Fibroblast of skin of left quadriceps (primary cell): ENCODE data around the gene ZEB2.
A peak's percentile ranks its signal among the peaks of the same experiment; 100 is the strongest.

Experiments used
- DNase-seq, 2 experiments: peaks; one replicate each; pipeline ENCODE4 v3.0.0-alpha.2; 2013; ENCODE audit warnings: low read depth in 2 of 2

Gene ZEB2

DNA sequence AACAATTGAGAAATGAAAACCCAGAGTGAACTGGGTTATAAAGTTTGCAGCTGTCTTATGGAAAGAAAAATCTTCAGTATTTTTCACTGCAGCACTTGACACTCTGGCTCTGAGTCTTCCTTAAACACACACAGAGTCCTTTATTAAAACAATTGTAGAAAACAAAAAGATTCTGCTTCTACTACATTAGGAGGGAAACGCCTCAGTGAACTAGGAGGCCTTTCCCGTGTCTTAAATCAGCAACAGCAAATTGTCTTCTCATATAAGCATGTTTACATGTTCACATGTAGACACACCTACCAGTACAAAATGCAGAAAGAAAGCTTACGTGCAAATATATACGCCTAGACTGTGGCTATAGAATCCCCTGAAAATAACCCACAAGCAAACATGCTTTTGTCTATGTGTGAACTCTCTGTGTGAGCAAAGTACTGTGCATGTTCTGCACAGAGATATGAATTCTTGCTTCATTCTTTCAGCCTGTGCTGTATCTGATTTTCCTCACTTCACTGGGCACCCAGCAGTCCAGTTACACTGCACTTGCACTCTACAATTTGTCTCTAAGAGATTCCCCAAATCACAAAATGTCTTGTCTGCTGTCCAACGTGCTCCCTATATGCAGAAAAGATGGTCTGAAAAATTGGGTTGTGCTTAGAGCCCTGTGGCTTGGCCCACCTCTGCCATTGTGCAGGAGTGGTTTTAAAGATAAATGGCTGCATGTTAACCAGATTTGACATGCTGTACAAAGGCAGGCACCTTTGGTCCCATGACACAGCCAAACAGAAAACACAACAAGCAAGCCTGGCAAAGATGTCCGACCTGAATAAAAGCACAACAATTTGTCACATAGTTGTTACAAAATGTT is 24.5 kb downstream of the ZEB2 start:
- no peak for DNase-seq

DNA sequence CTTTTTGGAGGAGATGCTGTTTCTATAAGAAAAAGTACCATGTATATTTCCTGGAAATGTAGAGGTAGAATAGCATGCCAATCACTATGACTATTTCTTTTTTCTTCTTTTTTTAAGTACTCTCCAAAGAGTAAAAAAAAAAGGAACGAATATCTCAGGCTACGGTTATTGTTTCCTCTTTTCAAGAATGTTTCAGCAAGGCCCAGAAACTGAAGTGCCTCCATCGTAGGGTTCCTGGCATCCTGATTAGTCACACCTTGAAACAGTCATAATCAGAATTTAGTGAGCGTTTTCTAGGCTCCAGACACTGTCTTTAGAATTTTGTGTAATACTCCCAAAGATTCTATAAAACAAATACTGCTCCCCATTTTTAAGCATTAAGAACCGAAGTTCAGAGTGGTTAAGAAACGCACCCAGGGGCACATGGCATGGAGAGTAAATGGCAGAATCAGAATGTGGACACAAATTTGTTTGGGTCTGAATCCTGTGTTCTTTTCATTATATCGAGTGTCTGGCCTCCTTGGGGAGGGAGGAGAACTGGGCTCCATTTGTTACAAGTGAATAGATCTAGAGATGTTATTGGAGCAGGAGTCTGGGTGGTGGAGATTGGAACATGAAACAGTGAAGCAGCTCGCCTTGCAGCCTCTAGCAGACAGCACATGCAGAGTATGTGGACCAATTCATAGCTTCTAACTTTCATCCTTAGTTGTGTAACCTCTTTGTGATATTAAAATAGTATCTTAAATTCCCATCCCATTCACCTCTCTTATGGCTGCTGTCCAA is 26.7 kb downstream of the ZEB2 start:
- DNase-seq: no peak

DNA sequence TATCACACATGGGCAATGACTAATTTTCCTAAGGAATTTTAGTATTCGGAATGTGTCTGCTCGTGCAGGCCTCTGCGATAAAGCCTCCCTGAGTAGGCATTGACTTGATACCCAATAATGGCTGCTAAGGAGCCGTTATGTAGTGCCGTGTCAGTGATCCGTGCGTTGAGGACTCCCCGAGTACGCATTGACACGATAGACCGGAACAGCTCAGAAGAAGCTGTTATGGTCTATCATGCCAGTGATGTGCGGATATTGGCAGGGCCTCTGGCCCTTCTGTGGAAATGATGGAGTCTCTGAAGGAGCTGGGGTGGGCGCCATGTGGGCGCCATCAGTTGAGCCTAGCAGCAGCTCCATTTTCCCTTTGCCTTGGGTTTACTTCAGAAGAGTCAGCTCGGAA is 29.1 kb downstream of the ZEB2 start:
- no peak for DNase-seq

DNA sequence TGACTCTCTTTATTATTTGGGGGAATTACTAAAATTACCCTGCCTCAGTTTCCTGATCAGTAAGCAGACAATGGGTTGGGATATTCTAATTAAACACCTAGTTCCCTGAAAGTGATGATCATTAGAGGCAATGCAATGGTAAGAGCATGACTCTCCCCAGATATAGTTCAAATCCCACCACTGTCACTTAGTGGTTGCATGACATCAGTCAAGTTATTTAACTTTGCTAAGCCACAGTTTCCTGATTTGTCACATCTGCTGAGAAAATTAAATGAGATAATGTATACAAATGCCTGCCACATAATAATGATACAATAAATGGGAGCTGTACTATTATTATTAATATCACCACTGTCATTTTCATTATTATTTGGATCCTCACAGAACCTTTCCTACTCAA is 29.9 kb downstream of the ZEB2 start:
- DNase-seq: no peak

DNA sequence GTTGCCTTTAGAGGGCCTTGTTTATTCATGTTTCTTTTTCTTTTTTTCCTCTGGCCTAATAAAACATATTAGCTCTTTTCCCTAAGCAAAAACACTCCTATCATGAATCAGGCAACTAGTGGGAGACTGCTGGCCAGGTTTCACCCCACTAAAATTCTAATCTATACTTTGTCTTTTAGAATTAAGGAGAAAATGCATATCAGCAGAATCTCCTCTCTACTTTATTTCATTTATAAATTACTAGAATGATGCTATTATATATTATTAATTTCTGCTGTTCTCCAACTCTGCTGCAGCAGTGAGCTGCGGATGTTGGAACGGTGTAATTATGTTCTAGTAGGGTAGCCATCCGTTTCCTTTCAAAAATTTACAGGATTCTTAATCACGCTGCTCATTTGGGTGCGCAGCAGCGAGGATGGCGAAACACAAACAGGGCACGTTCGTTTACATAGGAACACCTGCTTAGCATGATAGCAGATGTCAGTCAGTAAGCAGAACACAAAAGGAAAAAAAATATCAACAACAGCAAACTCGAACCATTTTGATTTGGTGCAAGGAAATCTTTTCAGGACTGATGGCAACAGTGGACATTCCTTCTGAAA is 30.5 kb downstream of the ZEB2 start:
- DNase-seq: no peak

DNA sequence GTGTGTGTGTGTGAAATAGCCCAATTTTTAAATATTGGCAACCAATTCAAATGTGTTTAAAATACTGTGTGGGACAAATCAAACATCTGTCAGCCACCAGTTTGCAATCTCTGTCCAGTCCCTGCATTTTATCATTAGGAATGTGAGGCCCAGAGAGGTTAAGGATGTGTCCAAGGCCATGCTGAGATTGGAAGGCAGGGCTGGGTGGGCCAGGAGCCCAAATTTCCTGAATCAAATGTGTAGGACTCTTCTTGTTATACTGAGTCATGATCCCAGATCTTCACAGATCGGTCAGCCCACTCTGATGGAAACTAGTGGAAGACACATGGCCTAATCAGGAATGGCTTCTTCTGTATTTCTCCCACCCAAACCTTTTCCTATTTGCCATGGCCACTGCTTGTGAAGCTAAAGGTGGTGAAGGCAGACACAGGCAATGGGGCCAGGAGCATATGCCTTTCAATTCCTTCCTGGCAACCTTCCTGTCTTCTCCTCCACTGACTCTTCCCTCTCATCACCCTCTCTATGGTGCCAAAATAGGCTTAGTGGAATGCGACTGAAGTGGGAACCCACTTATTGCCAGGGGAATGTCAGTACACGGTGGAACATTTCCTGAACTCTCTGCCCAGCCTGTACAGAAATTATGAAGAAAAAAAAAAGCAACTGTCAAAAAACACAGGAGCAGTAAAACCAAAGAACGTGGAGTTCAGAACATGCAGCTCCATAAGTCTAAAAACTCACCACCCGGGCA is 35.5 kb downstream of the ZEB2 start:
- no peak for DNase-seq

DNA sequence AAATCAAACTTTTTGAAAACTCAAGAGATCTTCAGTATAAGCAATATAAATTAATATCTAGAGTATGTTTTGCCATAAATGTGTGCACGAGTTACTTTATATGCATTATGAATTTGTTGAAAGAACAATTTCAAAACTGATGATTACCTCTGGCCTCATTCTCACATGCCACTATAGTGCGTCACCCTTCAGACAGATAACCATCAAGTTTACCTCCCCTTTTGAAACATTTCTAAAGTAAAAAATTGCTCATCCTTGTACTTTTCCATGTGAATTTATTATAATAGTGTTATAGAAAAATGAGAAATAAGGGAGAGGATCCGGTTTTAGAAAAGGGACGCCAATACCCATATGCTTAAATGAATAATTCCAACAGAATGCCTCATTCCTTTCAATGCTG is 38.3 kb downstream of the ZEB2 start:
- no peak for DNase-seq

DNA sequence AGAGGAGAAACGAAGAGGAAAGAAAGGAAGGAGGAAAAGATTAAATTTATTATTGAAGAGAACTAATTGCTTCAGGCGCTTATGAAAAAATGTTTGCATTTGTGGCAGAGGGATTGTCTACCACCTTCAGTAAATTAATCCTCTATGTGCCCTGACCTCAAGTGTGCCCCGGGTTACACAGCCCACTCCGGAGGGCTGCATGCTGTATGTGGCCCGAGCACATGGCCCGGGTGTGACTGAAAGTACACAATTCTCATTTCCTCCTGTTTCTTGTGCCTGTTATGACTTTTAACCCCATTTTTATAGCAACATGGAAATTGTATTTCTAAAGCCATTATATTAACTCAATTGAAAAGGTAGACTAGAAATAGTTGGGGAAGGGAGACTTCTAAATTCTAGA is 38.8 kb downstream of the ZEB2 start:
- no peak for DNase-seq

DNA sequence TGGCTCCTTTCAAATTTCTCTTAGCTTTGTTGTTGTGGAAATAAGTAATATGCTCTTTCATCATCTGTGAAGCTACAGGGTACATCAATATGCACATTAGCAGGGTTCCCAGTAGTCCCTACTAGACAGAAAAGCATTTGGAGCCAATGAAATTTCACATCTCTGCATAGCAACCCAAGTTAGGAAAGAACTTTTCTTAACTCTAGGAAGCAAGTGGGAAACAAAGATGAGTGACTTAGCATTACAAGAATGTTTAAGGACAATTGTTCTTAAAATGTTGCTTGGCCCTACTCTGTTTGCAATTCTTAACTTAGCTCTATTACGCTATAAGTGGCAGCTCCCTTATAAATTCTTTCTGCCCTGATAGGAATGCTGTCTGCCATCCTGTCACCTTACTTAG is 39.6 kb downstream of the ZEB2 start:
- DNase-seq: no peak

DNA sequence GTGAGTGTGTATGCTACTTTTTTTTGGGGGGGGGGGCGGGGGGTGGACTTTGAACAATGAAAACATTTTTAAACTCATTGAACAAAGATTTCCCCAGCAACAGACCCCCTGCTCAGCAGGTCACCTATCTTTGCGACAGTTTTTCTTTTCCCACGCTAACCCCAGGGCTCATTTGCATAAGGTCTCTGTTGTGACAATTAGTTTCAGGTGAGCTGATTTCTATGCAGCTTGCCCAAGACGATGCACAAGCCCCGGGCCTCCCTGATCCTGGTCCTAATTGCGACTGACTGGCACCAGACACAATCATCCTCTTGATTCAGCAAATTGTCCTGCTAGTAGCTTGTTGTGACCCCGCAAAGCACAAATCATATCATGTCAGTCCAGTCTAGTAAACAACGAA is 40.3 kb downstream of the ZEB2 start:
- DNase-seq: no peak

DNA sequence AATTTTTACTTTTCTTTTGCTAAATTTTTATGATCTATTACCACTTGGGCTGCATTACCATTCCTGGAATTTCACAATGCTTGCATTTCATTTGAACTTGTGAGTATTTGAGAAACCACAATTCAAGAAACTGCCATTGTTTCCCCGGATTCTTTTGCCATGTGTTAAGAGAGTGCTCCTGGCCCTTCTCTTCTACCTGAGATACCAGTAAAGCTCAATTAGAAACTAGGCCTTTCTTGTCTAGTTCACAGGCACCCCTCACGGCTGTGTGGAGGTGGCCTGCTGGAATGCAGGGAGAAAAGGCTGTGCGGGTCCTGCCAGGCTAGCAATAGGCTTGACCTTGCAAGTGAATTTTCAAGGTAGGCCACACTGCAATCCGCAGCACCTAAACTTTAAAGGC is 40.8 kb downstream of the ZEB2 start:
- DNase-seq: peak; percentile 49 to 52

DNA sequence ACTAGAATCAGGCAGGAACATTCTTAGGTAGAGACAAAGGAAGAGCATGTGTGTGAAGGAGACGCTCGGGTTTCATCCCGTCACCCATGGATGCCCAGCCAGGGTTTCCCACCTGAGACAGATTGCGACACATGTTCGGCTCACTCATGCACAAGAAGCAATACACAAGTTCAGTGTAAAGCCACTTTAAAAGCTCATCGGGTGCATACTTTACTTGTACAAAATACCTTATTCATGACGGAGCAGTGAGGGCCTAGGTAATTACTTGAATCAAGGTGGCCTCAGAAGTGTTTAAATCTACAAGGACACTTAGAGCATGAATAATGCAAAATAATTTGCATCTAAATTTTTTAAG is 42.0 kb downstream of the ZEB2 start:
- no peak for DNase-seq

DNA sequence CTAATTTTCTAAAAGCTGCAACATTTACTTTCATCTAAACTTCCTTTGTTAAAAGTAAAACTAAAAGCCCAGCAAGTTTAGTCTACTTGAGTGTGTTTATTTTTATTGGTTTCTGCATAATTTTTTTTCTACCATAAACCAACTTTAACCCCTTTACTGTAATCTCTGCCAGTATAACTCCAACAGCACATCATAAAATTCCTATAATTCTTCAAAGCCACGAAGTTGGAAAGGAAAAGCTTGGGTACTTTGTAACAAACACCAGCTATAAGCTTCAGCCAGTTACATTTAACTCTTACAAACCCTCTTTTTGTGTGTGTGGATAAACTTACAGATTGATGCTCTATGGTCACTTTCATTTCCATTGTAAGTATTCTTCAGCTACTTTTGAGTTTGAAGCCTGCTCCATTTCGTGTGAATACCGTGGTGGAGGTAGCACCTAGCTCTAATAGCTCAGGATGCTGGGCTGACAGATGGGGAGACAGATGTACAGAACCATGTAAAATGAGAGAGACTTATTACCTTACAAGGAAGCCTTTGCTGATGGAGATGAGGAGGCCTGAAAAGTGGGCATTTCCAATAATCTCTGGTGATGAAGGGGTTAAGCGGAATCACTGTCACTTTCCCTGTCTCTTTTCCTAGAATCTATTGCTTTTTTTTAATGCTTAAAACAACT is 42.5 kb downstream of the ZEB2 start:
- DNase-seq: peak; percentile 42 to 51

DNA sequence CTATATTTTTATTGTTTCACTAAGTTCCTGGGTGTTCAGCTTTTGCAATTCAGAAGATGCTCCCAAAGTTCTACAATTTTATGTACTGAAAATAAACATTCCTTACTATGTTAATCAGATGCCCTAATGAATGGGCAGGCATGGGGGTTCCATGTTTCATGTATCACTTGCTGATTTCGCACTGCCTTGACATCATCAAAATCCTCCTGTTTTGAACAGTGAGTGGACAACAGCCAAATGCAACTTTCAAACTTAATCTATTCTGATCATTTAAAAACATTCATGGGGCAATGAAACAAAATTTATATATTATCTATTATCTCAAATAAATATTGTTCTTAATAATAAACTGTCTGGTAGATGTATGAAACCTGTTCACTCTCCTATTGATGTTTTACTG is 43.2 kb downstream of the ZEB2 start:
- DNase-seq: no peak

DNA sequence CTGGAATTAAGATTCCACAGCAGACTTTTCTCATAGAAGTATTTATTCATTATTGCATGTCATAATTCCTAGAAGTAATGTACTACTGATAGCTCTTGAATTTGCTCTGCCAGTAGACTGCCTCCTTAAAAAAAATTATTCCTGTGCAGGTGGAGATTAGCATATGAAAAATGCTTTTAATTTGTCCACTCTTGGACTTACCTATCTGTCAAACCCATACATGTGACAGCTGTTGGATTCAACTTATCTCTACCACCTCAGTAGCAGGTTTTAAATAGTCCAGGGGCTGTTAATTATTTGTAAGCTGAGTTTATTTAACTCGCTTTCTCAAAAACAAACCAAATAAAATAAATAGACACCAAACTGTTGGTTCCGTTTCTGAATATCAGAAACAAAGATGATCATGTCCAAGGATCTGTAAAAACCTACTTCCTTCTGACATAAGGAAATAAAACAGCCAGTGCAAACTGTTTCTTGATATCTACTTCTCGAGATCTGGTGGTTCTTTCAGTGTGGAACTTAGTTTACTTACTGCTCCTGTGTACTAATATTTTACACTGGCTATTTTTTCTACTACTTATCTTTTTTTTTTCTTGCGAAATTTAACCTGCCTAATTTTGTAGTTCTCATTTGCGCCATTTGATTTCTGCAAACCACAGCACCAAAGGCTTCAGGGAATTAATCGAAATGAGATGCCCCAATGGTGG is 44.2 kb downstream of the ZEB2 start:
- DNase-seq: no peak

DNA sequence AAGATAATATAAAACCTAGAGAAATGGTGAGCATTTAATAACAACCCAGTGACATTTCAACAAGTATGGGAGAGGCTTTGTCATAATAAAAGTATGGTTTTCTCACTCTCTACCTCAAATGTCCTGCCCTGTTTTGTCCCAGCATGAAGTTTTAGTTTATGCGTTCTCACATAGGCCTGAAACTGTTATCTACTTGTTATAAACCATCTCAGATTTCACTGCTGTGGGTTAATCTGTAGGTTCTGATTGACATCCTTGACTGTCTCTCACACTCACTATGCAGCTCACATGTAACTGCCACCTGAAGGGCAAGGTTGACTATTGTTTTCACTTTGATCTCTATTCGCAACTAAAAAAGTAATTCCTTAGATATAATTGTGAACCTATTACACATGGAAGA is 44.9 kb downstream of the ZEB2 start:
- no peak for DNase-seq

DNA sequence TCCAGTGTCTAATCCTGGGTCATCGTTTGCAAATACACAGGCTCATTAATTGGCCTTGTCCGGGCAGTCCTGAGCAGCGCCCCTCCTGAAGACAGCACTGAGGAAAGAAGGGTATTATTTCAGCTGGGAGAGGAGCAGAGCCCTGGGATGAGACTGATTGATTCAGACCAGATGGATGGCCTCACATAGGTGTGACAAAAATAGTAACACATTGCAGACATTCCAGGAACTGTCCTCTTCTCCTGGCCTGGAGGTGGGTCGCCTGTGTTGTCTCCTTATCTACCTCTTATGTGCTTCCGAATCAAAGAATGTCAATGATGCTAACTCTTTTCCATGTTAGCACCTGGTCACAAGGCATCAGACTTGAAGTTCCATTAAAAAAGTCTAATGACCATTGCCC is 45.9 kb downstream of the ZEB2 start:
- no peak for DNase-seq

DNA sequence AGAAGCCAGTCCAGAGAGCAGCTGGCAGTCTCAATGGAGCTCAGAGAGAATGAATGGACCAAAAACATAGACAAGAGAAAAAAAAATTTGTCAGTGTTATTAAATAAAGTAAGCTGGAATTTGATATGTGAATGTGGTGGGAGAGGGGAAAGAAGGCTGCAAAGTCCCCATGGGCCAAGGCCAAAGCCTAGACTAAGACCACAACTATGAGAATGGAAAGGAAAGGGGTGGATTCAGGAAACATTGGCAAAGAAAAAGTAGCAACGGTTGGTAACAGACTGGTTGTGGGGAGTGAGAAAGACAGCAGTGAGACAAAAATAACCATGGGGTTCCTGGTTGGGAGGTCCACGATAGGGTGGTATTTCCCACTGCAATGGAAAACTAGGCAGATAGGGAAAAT is 47.0 kb downstream of the ZEB2 start:
- no peak for DNase-seq

DNA sequence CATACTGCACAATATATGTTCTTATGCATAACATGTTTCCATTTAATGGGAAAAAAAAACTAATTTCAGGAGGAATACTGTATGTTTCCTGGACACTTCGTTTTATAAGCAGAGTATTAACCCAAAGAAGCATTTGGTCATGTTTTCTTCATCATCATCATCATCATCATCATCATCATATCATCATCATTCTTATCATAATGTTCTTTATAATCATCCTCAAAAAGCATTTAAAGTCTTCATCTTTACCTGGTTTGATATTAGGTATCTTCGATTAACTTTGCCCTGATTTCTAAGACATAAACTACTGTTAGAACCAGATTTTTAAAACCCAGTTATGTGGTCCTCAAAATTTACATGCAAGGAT is 47.9 kb downstream of the ZEB2 start:
- DNase-seq: no peak

DNA sequence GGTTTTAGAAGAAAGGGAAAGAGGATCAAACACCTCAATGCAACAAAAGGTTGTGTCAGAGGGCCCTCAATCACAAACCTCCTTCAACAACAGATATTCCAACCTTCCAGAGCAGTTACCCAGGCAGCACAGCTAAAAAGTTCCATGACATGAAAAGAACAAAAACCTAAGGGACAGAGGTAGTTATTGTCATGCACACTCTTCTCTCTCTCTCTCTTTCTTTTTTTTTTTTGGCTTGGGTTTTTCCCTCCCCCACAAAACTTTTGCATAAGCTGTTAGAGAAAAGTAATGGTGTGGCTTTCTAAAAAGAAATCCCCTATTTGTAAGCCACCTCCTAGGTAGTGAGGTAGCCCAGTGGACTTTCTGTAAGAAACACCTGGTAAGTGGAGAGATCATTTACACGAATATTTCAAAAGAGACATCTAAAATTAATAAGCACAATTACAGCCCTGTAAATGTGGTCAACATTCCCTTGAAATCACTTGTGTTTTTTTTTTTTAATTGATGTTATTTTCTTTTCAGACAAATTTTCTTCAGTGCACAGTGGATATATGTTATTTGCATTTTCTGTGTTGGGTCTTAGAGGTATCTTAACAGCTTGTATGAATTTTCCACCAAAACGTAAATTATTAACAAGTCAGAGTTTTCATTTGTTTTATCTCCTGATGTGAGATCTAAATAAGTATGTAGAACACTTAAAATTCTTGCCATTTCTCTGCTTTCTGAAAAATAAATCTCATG is 48.4 kb downstream of the ZEB2 start:
- no peak for DNase-seq
